NCI-H2107 (cell line): Measurements from ENCODE around the gene SULF2.

Experiments
- DNase-seq: peaks from one replicate; lab custom pipeline; 2025; lab: John Stamatoyannopoulos, UW

Gene SULF2

DNA sequence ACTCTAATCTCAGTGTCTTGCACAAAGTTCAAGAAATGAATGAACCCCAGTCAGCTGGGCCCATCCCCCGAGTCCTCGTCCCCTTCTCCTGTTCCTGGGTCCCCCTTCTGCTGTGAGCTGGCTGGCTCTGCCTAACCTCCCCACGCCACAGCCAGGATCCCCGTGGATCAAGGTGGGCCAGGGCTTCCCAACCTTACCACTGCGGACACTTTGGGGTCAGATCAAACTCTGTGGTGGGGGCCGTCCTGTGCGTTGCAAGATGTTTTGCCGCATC is 116.2 kb downstream of the SULF2 start:
- DNase-seq: no peak

DNA sequence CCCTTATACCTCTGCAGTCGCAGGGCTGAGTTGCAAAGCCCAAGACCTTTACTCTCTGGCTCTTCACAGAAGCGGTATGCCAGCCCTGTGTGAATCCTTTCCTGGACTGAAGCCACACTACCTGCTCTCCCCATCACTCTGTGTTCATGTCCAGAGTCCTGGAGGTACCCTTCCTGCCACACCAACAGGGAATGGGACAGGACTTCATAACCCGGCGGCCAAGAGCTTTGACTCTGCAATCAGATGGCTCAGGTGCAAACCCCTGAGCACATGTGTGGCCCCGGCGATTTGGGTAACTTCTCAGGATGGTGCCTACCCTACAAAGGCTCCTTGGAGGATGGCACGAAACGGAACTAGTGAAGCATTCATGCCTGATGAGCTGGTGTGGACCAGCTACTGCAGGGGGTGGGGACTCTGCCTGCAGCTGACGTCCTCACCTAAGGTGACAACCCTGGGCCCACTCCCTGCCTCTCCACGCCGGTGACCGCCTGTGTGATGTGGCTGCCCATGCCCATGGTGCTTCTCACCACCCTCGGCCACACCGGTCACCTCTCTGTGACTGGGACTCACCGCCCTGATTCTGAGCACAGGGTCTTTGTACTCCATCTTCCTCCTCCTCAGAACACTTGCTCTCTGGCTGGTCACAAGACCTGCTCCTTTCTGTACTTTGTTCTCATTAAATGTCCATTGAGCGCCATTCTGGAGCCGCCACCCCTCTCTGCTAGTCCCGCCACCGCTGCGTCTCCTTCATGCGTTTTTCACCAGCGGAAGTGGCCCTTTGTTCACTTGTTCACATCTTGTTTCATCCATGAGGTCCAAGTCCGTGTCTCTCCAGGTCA is 116.7 kb downstream of the SULF2 start:
- no peak for DNase-seq

DNA sequence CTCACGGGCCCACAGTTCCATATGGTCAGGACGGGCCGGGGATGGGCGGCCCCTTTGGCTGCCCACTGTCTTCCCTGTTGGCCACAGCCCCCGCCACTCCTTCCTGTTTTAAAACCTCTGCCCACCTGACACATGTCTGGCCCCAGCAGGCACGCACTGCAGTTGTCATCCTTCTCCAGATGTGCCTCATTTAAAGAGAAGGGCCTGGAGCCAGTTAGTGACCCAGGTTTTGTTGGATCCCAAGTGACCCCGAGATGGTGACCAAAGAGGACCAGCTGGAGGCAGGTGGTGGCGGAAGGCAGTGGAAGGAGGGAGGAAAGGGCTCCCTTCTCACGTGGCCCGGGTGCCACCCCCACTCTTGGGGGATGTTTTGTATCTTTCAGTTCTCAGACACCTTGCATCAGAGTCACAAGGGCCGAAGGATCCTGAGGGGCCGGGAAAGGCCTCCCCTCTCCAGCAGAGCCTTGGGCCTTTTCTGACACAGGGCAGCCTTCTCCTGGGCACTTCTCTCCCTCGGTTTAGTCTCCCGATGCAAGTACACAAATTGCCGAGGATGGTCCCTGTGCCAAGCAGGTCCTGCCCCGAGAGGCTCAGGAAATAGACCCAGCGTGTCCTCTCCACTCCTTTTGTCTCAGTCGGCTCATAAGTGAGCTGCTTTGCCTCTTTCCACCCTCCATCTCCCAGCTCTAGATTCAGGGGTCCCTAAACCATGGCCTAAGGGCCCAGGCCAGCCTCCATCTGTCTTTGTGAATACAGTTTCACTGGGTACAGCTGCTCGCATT is 117.6 kb downstream of the SULF2 start:
- DNase-seq: no peak

DNA sequence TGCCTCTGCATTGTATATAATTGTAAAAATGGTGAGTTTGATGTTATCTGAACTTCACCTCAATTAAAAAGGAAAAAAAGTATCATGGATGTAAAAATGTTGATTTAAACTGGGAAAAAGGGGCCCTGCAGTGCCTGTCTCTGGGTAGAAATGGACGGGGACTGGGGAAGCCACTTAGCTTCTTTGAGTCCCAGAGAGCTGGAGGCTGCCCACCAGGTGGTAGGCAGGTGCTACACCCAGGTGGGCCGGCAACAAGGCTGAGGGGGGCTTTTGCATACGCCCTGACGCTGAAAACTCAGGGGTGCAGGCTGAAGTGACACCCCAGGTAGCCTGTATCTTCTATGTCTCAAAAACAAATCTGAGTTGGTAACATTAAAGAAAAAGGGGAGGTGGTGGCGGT is 118.2 kb downstream of the SULF2 start:
- DNase-seq: no peak

DNA sequence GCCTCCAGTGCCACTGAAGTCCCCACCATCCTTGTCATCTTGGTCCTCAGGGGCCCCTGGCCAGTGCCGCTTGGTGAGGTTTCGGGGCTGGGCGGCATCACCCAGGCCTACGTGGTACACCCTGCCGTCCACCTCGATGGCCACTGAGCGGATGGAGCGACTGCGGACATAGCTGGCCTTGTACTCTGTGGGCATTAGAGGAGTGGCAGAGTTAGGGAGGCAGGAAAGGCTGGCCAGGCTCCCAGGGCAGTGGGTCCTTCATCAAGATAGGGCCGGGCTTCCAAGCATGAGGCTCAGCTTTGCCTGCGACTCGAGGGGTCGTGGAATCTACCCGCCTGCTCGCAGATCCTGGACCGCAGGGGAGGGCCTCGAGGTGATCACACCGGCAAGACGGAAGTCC is 119.0 kb downstream of the SULF2 start:
- DNase-seq: no peak

DNA sequence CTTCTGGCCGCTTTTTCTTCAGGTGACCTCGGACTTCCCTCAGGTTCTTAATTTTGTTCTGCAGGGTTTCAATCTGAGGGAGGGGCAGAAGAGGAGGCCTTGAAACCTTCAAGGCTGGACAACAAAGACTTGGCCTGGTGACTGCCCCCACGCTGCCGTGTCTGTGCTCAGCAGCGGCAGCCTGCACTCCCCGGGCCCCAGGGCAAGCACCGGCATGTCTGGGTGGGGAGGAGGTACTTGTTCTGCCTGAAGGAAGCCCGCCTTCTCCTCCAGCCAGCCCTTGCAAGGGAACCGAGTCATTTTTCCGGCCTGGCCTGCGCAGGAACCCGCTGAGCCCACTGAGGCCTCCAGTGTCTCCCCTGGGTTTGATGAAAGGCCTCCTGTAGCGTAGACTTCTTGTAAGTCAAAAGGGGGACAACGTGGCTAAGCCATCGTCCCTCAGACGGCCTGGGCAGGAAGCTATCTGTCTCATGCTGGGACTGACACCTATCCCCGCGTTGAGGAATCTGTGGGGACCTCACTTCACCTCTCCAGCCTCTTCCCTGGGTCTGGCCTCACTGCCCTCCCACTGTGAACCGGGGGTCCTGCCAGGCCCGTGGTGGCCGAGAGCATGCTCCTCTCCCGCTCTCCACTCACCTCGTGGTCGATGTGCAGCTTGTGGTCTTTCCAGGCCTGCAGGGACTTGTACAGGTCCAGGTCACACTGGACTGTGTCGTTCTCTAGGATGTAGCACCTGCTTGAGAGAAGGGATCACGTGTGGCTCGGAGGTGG is 119.9 kb downstream of the SULF2 start:
- DNase-seq: no peak

DNA sequence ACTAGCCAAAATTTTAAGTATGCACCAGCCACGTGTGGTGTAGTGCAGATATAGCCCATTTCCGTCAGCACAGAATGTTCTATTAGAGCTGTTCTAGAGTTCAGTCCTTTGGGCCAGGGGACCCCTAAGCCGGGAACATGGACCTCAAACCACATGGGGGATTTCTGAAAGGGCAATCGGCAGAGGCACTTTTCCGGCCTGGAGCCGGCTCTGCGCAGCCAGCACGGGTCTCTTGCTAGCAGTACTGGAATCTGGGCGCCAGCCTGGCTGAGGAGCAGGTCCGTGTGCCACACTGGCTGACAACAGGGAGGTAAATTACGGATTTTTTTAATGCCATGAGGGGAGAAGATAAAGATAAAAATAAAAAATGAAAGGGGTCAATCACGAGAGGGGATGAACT is 120.5 kb downstream of the SULF2 start:
- no peak for DNase-seq

DNA sequence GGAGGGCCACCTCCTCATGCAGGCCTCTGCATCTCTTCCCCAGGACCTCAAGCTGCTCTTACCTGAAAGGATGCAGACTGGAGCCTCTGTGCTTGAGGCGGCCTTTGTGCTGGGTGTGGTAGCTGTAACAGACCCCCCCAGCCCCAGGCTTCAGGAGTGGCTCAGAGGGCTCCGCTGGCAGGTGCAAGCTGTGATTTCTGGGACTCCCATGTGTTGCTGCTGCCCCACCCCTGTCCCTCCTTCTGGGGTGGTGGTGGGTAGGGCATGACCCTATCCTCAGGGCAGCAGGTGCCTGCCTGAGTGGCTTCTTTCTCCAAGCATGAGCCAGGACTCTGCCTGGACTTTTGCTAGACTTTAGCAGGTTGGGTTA is 121.2 kb downstream of the SULF2 start:
- no peak for DNase-seq

DNA sequence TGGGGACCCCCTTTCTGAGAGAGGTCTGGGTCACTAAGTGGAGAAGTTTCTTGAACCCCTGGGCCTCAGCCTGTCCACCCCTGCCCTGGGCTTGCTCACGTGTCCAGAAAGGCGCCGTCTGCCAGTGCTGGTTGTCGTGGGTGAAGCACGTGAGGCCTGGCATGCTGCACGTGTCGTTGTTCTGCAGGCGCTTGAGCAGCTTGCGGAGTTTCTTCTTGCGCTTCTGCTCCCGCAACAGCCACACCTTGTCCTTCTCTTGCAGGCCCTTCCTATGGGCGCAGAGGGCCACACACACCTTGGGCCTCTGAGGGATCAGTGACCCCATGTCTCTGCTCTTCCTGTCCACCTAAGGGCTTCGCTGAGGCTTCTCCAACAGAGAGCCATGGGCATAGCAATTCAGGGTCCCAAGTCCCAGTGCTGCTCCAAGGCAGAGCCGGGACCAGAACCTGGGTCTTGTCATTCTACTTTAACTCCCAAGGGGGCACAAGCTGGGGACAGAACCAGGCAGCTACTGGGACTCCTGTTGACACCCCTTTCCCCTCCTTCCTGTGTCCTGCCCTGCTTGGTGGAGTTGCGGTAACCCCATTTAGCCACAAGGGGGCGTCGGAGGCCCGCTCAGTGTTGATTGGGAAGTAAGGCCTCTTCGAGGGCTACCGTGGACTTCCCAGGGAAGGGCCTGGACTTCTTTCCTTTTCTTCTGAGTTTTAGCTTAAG is 121.8 kb downstream of the SULF2 start:
- DNase-seq: peak; percentile 11

DNA sequence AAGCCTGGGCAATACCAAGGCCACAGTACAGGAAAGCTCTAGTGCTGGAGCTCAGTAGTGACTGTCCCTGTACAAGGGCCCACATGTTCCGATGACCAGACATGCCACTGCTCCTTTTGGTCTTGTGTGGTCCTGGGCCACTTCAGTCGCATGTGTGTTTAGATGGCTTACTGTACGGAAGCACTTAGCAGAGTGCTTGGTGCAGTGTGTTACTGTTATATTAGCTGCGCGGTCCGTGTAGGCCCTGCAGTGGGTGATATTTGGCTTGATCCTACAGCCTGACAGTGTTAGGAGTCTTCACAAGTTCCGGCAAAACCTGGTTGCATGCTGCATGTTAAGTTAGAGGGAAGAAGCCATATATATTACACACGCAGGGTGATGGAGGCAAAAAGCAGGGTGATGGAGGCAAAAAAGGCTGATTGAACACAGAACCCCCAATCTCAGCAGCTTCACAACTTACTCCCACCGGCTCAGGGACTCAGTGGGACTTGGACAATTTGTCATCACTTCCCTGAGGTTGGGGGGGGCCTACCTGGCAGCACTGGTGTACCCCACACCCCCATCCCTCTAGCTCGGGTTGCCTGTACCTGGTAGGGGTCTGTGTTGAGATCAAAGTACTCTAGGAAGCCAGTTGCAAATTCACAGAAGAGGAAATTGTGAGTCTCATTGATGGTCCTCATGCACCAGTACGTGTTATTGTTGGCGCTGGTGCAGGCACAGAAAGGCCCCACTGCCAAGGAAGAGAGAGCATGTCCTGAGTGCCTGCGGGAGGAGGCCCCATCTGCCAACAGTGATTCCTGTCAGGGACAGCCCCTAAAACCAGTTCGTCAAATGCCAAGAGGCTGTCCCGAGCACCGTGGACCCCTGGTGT is 122.6 kb downstream of the SULF2 start:
- DNase-seq: no peak

DNA sequence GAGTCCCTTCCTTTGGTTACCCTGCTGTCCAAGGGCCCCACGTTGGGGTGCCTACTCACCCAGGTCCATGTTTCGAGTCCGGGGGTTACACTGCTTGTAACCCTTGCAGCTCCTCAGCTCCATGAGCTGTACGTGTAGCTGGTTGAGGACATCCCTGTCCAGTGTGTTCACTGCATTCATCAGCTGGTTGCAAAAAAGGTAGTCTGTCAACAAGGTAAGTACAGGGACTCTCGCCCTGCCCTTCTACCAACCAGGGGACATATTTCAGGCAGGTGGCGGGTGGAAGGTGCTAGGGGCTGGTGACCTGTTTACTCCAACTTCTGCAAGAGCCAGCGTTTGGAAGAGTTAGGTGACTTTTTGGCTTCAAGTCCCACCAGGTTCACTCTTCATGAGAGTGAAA is 123.6 kb downstream of the SULF2 start:
- DNase-seq: no peak

DNA sequence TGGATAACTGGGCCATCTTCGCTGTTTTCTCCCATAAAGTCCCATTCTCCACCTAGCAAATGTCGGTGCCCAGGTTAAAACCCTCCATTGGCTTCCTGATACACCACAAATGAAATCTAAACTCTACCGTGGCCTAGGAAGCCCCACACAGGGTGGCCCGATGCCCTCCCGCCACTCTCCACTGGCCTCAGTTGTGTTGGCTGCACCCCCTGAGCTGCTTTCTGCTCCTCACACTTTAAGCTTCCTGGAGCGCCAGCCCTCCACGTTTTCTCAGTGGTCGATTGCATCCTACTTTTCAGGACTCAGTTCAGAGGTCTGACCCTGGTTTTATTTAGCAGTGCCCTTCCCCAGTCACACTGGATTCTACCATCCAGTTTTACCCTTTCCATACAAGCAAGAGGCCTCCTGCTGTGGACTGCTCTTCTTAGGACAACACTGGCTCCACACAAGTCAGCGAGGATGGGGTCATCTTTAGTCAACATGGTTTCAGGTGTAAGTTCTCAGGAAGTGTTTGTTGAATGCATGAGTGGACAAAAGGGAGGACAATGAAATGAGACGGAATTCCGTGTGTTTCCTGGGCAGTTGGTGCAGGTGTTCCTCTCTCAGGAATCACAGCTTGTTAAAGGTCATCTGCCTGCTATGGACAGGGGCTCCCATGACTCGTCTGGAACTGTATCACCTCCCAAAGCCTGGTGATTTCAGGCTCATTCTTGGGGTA is 124.1 kb downstream of the SULF2 start:
- DNase-seq: no peak

DNA sequence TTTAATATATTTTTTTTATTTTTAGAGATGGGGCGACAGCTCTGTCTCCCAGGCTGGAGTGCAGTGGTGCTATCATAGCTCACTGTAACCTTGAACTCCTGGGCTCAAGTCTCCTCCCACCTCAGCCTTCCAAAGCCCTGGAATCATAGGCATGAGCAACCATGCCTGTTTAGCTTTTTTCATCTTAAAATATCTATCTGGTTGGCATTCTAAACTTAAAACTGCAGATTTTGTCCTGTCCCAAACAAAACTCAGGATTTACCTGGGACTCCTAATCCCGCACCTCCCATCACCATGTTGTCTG is 124.7 kb downstream of the SULF2 start:
- DNase-seq: no peak

DNA sequence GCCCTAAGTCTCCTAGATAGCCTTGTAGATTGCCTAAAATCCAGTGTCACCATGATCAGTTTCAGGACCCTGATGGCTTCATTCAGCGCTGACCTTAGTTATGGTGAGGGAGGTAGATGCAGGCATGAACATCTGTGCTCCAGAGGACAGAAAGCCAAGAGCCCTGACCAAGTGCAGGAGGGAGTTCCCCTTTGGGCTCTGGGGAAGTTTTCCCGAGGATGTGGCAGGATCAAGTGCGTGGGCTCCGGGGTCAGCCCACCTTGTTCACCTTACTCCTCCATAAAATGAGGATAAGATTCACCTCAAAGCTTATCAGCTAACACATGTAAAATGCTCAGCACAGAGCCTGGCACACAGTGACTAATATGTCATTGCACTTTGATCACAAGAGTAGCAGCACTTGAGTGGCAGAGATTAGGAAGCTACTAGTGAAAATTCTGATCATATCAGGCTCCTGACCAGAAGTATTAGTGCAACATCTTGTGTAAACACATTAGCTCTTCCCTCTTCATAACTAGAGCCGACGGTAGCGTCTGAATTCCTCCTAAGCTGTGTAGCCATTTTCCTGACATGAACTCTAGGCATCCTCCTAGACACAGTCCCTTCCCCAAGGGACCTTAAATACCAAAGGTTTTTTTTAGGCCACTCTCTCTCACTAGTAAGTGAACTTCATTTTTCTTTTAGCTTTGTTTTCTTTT is 125.2 kb downstream of the SULF2 start:
- DNase-seq: no peak

DNA sequence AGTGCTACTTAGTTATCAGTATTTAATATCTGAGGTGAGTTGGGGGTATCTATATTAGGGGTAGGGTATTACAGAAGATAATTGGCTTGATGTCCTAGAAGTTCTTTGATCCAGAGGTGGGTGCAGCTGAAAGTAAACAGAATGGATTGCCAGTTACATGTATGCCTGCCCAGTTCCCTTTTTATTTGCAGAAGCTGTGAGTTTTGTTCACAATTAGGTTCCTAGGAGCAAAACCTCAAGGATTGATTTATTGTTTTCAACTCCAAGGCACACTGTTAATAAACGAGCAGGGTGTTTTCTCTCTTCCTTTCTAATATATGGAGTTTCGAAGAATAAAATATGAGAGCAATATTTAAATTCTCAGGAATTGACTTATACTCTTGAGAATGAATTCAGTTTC is 129.0 kb downstream of the SULF2 start:
- no peak for DNase-seq

DNA sequence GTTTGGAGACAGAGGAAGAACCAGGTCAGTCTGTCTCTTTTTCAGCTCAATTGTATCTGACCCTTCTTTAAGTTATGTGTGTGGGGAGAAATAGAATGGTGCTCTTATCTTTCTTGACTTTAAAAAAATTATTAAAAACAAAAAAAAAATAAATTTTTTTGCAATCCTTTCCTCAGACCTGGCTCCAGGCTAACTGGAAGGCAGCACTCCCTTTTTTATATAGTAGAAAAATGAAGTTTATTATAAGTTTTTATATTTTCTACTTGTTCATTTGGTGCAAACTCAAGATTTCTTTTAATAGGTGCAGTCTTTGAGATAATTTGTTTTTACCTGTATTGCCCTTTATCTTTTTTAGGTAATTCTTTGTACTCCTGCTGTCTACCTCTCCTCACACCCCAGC is 129.6 kb downstream of the SULF2 start:
- no peak for DNase-seq

DNA sequence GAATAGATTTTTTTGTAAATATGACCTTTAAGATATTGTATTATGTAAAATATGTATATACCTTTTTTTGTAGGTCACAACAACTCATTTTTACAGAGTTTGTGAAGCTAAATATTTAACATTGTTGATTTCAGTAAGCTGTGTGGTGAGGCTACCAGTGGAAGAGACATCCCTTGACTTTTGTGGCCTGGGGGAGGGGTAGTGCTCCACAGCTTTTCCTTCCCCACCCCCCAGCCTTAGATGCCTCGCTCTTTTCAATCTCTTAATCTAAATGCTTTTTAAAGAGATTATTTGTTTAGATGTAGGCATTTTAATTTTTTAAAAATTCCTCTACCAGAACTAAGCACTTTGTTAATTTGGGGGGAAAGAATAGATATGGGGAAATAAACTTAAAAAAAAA is 130.9 kb downstream of the SULF2 start:
- DNase-seq: no peak

DNA sequence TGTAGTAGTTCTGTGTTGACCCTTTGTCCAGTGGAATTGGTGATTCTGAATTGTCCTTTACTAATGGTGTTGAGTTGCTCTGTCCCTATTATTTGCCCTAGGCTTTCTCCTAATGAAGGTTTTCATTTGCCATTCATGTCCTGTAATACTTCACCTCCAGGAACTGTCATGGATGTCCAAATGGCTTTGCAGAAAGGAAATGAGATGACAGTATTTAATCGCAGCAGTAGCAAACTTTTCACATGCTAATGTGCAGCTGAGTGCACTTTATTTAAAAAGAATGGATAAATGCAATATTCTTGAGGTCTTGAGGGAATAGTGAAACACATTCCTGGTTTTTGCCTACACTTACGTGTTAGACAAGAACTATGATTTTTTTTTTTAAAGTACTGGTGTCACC is 131.4 kb downstream of the SULF2 start:
- DNase-seq: no peak

DNA sequence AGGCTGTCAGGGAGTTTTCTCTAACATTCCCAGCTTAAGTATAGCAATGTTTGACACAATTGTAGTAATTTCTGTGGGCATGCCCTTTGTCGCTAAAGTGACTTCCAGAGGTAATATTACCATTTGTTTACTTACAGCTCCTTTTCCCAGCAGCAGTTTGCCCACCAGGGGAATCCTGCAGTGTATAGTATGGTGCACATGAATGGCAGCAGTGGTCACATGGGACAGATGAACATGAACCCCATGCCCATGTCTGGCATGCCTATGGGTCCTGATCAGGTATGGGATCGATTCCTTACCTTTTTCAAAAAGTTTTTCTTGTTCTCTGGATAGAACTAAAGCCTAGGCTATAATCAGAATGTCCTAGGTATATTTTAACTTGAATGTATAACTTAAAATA is 132.5 kb downstream of the SULF2 start:
- no peak for DNase-seq

DNA sequence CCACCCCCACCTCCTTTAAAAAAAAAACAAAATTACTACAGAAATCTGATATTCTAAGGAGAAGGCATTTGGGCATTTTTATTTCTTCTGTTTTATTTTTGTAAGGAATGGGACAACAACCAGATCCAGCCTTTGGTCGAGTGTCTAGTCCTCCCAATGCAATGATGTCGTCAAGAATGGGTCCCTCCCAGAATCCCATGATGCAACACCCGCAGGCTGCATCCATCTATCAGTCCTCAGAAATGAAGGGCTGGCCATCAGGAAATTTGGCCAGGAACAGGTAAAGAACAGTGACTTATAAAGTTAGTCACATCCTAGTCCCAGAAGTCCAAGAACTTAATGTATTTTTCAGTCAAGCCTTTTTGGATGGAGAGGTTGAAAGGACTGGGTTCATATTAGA is 133.0 kb downstream of the SULF2 start:
- no peak for DNase-seq
